HEK293T (cell line): ENCODE data around the gene WDR19.

Source experiments
- CTCF ChIA-PET: fragments of 350-600 bp; formaldehyde crosslinking; extraction: SDS; loops from one replicate; lab custom pipeline; 2021; ENCODE audit warnings: antibody characterized with exemption, inconsistent platforms; lab: Yijun Ruan, JAX
- POLR2A ChIA-PET: fragments of 350-600 bp; formaldehyde crosslinking; extraction: SDS; loops from one replicate; lab custom pipeline; 2020; ENCODE audit warnings: antibody characterized with exemption, inconsistent platforms; lab: Yijun Ruan, JAX
- DNase-seq: peaks from one replicate; pipeline ENCODE4 v3.0.0; 2012; ENCODE audit warnings: mixed read lengths; ENCODE audit errors: extremely low spot score
- ARNT ChIP-seq: fragments of 450-650 bp; IDR thresholded peaks from 2 replicates; pipeline ENCODE4 v1.6.1; 2017; ENCODE audit warnings: mild to moderate bottlenecking
- BHLHE40 ChIP-seq: fragments of 450-650 bp; IDR thresholded peaks from 2 replicates; pipeline ENCODE4 v1.6.1; 2016; ENCODE audit warnings: mild to moderate bottlenecking, moderate library complexity, borderline replicate concordance
- CTBP1 ChIP-seq: fragments of 450-650 bp; IDR thresholded peaks from 2 replicates; pipeline ENCODE4 v1.6.1; 2016; ENCODE audit warnings: borderline replicate concordance
- ELF4 ChIP-seq: fragments of 450-650 bp; IDR thresholded peaks from 2 replicates; pipeline ENCODE4 v1.6.1; 2017; ENCODE audit warnings: antibody characterized with exemption
- FOXA1 ChIP-seq: fragments of 450-650 bp; IDR thresholded peaks from 2 replicates; pipeline ENCODE4 v1.6.1; 2016; ENCODE audit warnings: mild to moderate bottlenecking
- FOXK2 ChIP-seq: fragments of 450-650 bp; IDR thresholded peaks from 2 replicates; pipeline ENCODE4 v1.6.1; 2016; ENCODE audit warnings: mild to moderate bottlenecking
- FOXM1 ChIP-seq: fragments of 450-650 bp; IDR thresholded peaks from 2 replicates; pipeline ENCODE4 v1.6.1; 2017; ENCODE audit warnings: mild to moderate bottlenecking, borderline replicate concordance
- HDGF ChIP-seq: fragments of 450-650 bp; IDR thresholded peaks from 2 replicates; pipeline ENCODE4 v1.6.1; 2017; ENCODE audit warnings: antibody characterized with exemption, borderline replicate concordance
- L3MBTL2 ChIP-seq: fragments of 450-650 bp; conservative IDR thresholded peaks from 2 replicates; pipeline ENCODE4 v1.6.1; 2016; ENCODE audit warnings: mild to moderate bottlenecking
- LEF1 ChIP-seq: fragments of 450-650 bp; IDR thresholded peaks from 2 replicates; pipeline ENCODE4 v1.6.1; 2017; ENCODE audit warnings: mild to moderate bottlenecking, borderline replicate concordance
- NFRKB ChIP-seq: fragments of 450-650 bp; IDR thresholded peaks from 2 replicates; pipeline ENCODE4 v1.6.1; 2016; ENCODE audit warnings: mild to moderate bottlenecking, moderate library complexity
- PKNOX1 ChIP-seq: fragments of 450-650 bp; IDR thresholded peaks from 2 replicates; pipeline ENCODE4 v1.6.1; 2016
- SP1 ChIP-seq: fragments of 450-650 bp; IDR thresholded peaks from 2 replicates; pipeline ENCODE4 v1.6.1; 2017
- SUZ12 ChIP-seq: fragments of 450-650 bp; IDR thresholded peaks from 2 replicates; pipeline ENCODE4 v1.6.1; 2016; ENCODE audit warnings: mild to moderate bottlenecking
- TARDBP ChIP-seq: fragments of 450-650 bp; IDR thresholded peaks from 2 replicates; pipeline ENCODE4 v1.6.1; 2016
- ZNF384 ChIP-seq: fragments of 450-650 bp; IDR thresholded peaks from 2 replicates; pipeline ENCODE4 v1.6.1; 2016

Gene WDR19

GRCh38 chr4:39324897-39325613, 142.7 kb downstream of the WDR19 start:
- ChIA-PET POLR2A (no interaction called here), CTCF (no interaction called here)
- DNase-seq = no peak
- TF ChIP-seq SUZ12 (no peak), NFRKB (no peak)

GRCh38 chr4:39326468-39326977, 144.2 kb downstream of the WDR19 start:
- ChIA-PET CTCF (no interaction called here), POLR2A (no interaction called here)
- no peak for DNase-seq
- no peak for TF ChIP-seq LEF1

- no peak for DNase-seq
- CTCF ChIA-PET = no interaction called here
- POLR2A ChIA-PET = no interaction called here
- no peak for TF ChIP-seq ARNT
Observed at GRCh38 chr4:39330353-39330752, 148.0 kb downstream of the WDR19 start.

- DNase-seq = no peak
- ChIA-PET CTCF (interaction anchor here (1.1 kb wide), 1 partner anchor 18 kb away, joined by 3 read pairs; no protein-coding TSS in a partner anchor), POLR2A (no interaction called here)
- no peak for TF ChIP-seq SP1
- no peak for TF ChIP-seq CTBP1
- TF ChIP-seq LEF1 = no peak
- no peak for TF ChIP-seq FOXA1
- TF ChIP-seq ELF4 = no peak
- TF ChIP-seq SUZ12 = no peak
- TF ChIP-seq L3MBTL2 = no peak
- no peak for TF ChIP-seq FOXK2
- no peak for TF ChIP-seq FOXM1
- TF ChIP-seq HDGF = no peak
- no peak for TF ChIP-seq TARDBP
- TF ChIP-seq ARNT = no peak
- TF ChIP-seq NFRKB = no peak
- no peak for TF ChIP-seq ZNF384
- TF ChIP-seq PKNOX1 = no peak
- no peak for TF ChIP-seq BHLHE40
Observed at GRCh38 chr4:39331191-39331590, 148.9 kb downstream of the WDR19 start.
